NCI-H1436 treated with DMSO at 0.1 percent for 48 hours (cell line): ENCODE measurements around the gene RAD50.
"Not testable (repeated sequence)": the region's sequence is repeated elsewhere in the genome, so short reads cannot be mapped to it uniquely, and the experiment has no call there.

Experiments used
- DNase-seq: peaks from one replicate; lab custom pipeline; 2025; lab: John Stamatoyannopoulos, UW

The RAD50 gene

GRCh38 chr5:132557478-132558172 is 848 bp downstream of the RAD50 start:
- no peak for DNase-seq

GRCh38 chr5:132559383-132560060 is 2.7 kb downstream of the RAD50 start:
- no peak for DNase-seq

- no peak for DNase-seq
These were observed 4.8 kb downstream of the RAD50 start for GRCh38 chr5:132561601-132562000.

GRCh38 chr5:132564555-132564954 is 7.8 kb downstream of the RAD50 start:
- not testable (repeated sequence) for DNase-seq

GRCh38 chr5:132566657-132567056 is 9.9 kb downstream of the RAD50 start:
- no peak for DNase-seq

- DNase-seq = no peak
These were observed 19.3 kb downstream of the RAD50 start for GRCh38 chr5:132576123-132576522.

GRCh38 chr5:132584560-132584959 is 27.8 kb downstream of the RAD50 start:
- not testable (repeated sequence) for DNase-seq

- DNase-seq = no peak
These were observed 29.3 kb downstream of the RAD50 start for GRCh38 chr5:132586063-132586462.

GRCh38 chr5:132589467-132589866 is 32.7 kb downstream of the RAD50 start:
- no peak for DNase-seq

GRCh38 chr5:132591145-132591544 is 34.4 kb downstream of the RAD50 start:
- no peak for DNase-seq

GRCh38 chr5:132592521-132592920 is 35.7 kb downstream of the RAD50 start:
- no peak for DNase-seq

- DNase-seq = no peak
These were observed 37.4 kb downstream of the RAD50 start for GRCh38 chr5:132594170-132594569.

GRCh38 chr5:132595624-132596023 is 38.8 kb downstream of the RAD50 start:
- DNase-seq = no peak

GRCh38 chr5:132601071-132601728 is 44.4 kb downstream of the RAD50 start:
- DNase-seq = no peak

- DNase-seq = no peak
These were observed 50.3 kb downstream of the RAD50 start for GRCh38 chr5:132607095-132607494.

GRCh38 chr5:132608107-132608506 is 51.3 kb downstream of the RAD50 start:
- DNase-seq = no peak

- no peak for DNase-seq
These were observed 55.2 kb downstream of the RAD50 start for GRCh38 chr5:132611965-132612364.

- no peak for DNase-seq
These were observed 56.1 kb downstream of the RAD50 start for GRCh38 chr5:132612846-132613245.

GRCh38 chr5:132621699-132622098 is 64.9 kb downstream of the RAD50 start:
- DNase-seq = no peak

GRCh38 chr5:132622608-132623007 is 65.8 kb downstream of the RAD50 start:
- DNase-seq = no peak

GRCh38 chr5:132627470-132627869 is 70.7 kb downstream of the RAD50 start:
- no peak for DNase-seq

- DNase-seq = no peak
These were observed 72.0 kb downstream of the RAD50 start for GRCh38 chr5:132628814-132629213.
